Lung (tissue), 16 donors: ENCODE data around the gene GFRA3. TPM values are rescaled to one million over a fixed set of nuclear protein-coding genes. Genes with fewer than 3 reads are reported as not detected.
"Not testable (repeated sequence)": the region's sequence is repeated elsewhere in the genome, so short reads cannot be mapped to it uniquely, and the experiment has no call there.

ENCODE experiments used
- ATAC-seq: fragments of 200-7000 bp; cut with Tn5 transposase; one replicate; pipeline ENCODE4 v1.9.1; 2020; ENCODE audit warnings: moderate number of reproducible peaks; ENCODE audit not compliant: insufficient read depth, low FRiP score
- DNase-seq, 3 donors: peaks; one replicate each; pipeline ENCODE4 v3.0.0-alpha.2; 2013 to 2017
- H3K27ac ChIP-seq, 2 donors: one replicate each; pipeline ENCODE4 v1.5.1; 2013; ENCODE audit warnings: mild to moderate bottlenecking in 2 of 2, moderate library complexity in 2 of 2, control low read depth in 1 of 2, inconsistent platforms in 1 of 2, low read depth in 1 of 2, low read length in 1 of 2
- H3K27me3 ChIP-seq, 3 donors: one replicate each; pipeline ENCODE4 v1.5.1; 2013; ENCODE audit warnings: low read length in 2 of 3; ENCODE audit not compliant: control insufficient read depth in 3 of 3, insufficient read depth in 3 of 3
- H3K36me3 ChIP-seq, 4 donors: one replicate each; pipeline ENCODE4 v1.5.1; 2013; ENCODE audit warnings: low read length in 4 of 4, mild to moderate bottlenecking in 1 of 4, moderate library complexity in 1 of 4; ENCODE audit not compliant: control insufficient read depth in 4 of 4, insufficient read depth in 4 of 4
- H3K4me1 ChIP-seq, 5 donors: one replicate each; pipeline ENCODE4 v1.5.1; 2013; ENCODE audit warnings: low read length in 5 of 5, mild to moderate bottlenecking in 2 of 5, moderate library complexity in 1 of 5; ENCODE audit not compliant: control insufficient read depth in 5 of 5, insufficient read depth in 5 of 5
- H3K4me3 ChIP-seq: one replicate; pipeline ENCODE4 v1.5.1; 2013; ENCODE audit warnings: mild to moderate bottlenecking, control low read depth, moderate library complexity
- H3K9ac ChIP-seq, 2 donors: one replicate each; pipeline ENCODE4 v1.5.1; 2013; ENCODE audit warnings: low read length in 2 of 2, control low read depth in 1 of 2; ENCODE audit not compliant: insufficient read depth in 1 of 2
- H3K9me3 ChIP-seq, 4 donors: one replicate each; pipeline ENCODE4 v1.5.1; 2013; ENCODE audit warnings: low read length in 3 of 4, mild to moderate bottlenecking in 1 of 4, moderate library complexity in 1 of 4; ENCODE audit not compliant: control insufficient read depth in 4 of 4, insufficient read depth in 3 of 4
- CTCF ChIP-seq: IDR thresholded peaks from 2 replicates; pipeline ENCODE4 v1.5.1; 2012; ENCODE audit warnings: mild to moderate bottlenecking; ENCODE audit errors: control extremely low read depth, extremely low read depth
- WGBS, 2 donors: extraction: QIAGEN DNeasy Blood & Tissue Kit; methylation state at CpG; one replicate each; pipeline ENCODE4 v1.1.7; 2013; 5-methylcytosine and 5-hydroxymethylcytosine counted together
- long read RNA-seq, 5 donors: transcript quantifications; one replicate each; lab custom pipeline, GENCODE V29; 2026
- polyA plus RNA-seq, 2 donors: library from polyadenylated mRNA; stranded (reverse); fragments of 200-250 nt; gene quantifications; one replicate each; pipeline ENCODE4 v1.2.1, GENCODE V29; 2013
- total RNA-seq, 2 donors: library from RNA; depleted of rRNA in 1 of 2; stranded (reverse); fragments of >200 nt in 1 of 2; gene quantifications; one replicate each; pipeline ENCODE4 v1.2.1, GENCODE V29; 2014 to 2021
- donor health status: control.
- donor health status: control.
- donor health status: Bipolar disorder and iron deficiency.
- donor health status: healthy.
- donor health status: DM: yes; HTN: yes; CAD: no.

The GFRA3 gene
- total RNA-seq (under 1 TPM in 1 of 2 donors, not detected in 1; 0.57 TPM), polyA plus RNA-seq (under 1 TPM; 0.11 to 0.18 TPM)
- long read RNA-seq, donor 1, partial matches to known transcripts, result 0 of 1 reads
- long read RNA-seq, donor 1, other reads (novel, unspliced or antisense), result 0 of 1 reads
- long read RNA-seq, donor 2, result 0 reads
- long read RNA-seq, donor 3, result 0 reads
- long read RNA-seq, donor 4, partial matches to known transcripts, result 0 of 1 reads
- long read RNA-seq, donor 4, other reads (novel, unspliced or antisense), result 0 of 1 reads
- long read RNA-seq, donor 5, partial matches to known transcripts, result 0 of 2 reads
- long read RNA-seq, donor 5, other reads (novel, unspliced or antisense), result 0 of 2 reads

GRCh38 chr5:138274189-138274853 lies at the start of gene GFRA3:
Gene GFRA3 (minus strand): TSS chr5:138274621. CDS start chr5:138274424, 197 bp downstream.
- ATAC-seq (no peak), DNase-seq (peak; percentile 17 to 52 (median 43))
- H3K4me1 ChIP-seq, result peaks cover 0 to 22% (median 8%) of the 10 kb centered on the region in 5 donors
- no peaks in the 10 kb centered on the region for H3K36me3 ChIP-seq
- TF ChIP-seq CTCF, result no peak
- no peak within 1 kb of the TSS for H3K4me3 ChIP-seq
- WGBS, 2 donors, result 1 to 2% methylated on average over 56 to 62 of the region's 62 CpGs
- no peak within 1 kb of the TSS for H3K27ac ChIP-seq
- peaks cover 0 to 2% (median 0%) of the 10 kb centered on the region in 4 donors for H3K9me3 ChIP-seq
- peaks cover 2 to 7% (median 3%) of the 10 kb centered on the region in 3 donors for H3K27me3 ChIP-seq
- H3K9ac ChIP-seq, result no peak within 1 kb of the TSS

GRCh38 chr5:138318211-138318610 lies 43.8 kb upstream of the GFRA3 start:
- DNase-seq, H3K9me3 ChIP-seq, H3K27me3 ChIP-seq, ATAC-seq, H3K9ac ChIP-seq, H3K27ac ChIP-seq, H3K4me1 ChIP-seq, H3K4me3 ChIP-seq: not testable (repeated sequence)
- H3K36me3 ChIP-seq, result peaks cover 0 to 11% (median 1%) of the 10 kb centered on the region in 4 donors
- 98 to 99% methylated on average over 4 of the region's 4 CpGs for WGBS, 2 donors

- Histone ChIP-seq H3K27ac (no peak overlapping the region), H3K4me1 (no peaks in the 10 kb centered on the region), H3K36me3 (peaks cover 0 to 11% (median 1%) of the 10 kb centered on the region in 4 donors), H3K27me3 (no peaks in the 10 kb centered on the region), H3K9me3 (no peaks in the 10 kb centered on the region), H3K9ac (no peak overlapping the region), H3K4me3 (no peak overlapping the region)
- TF ChIP-seq CTCF, result no peak
- WGBS, 2 donors, result 81 to 91% methylated on average over 3 of the region's 3 CpGs
- no peak for ATAC-seq
- DNase-seq, result no peak
These were observed 41.9 kb upstream of the GFRA3 start for GRCh38 chr5:138316355-138316754.

GRCh38 chr5:138315751-138316278 lies 41.4 kb upstream of the GFRA3 start:
- Histone ChIP-seq H3K36me3 (peaks cover 0 to 11% (median 1%) of the 10 kb centered on the region in 4 donors), H3K27me3 (no peaks in the 10 kb centered on the region), H3K4me1 (no peaks in the 10 kb centered on the region), H3K9ac (no peak overlapping the region), H3K9me3 (no peaks in the 10 kb centered on the region), H3K4me3 (no peak overlapping the region), H3K27ac (no peak overlapping the region)
- ATAC-seq, result no peak
- 91 to 97% methylated on average over 7 of the region's 7 CpGs for WGBS, 2 donors
- DNase-seq, result no peak
- no peak for TF ChIP-seq CTCF
